GM23338 (cell line): Measurements from ENCODE around the gene POU3F1. TPM values are rescaled to one million over a fixed set of nuclear protein-coding genes. Genes with fewer than 3 reads are reported as not detected.
A peak's percentile ranks its signal among the peaks of the same experiment; 100 is the strongest.

Source experiments
- ATAC-seq: fragments of 200-7000 bp; cut with Tn5 transposase; 3 replicates; pipeline ENCODE4 v1.9.1; 2020
- DNase-seq: peaks from one replicate; pipeline ENCODE4 v3.0.0-alpha.2; 2015; ENCODE audit warnings: low spot score
- H2AFZ ChIP-seq: fragments of 200-600 bp; sonication (generic); 2 replicates; pipeline ENCODE4 v1.8.0; 2016; ENCODE audit warnings: antibody characterized with exemption, mild to moderate bottlenecking, moderate library complexity
- H3F3A ChIP-seq: fragments of 200-600 bp; sonication (generic); replicated peaks from 2 replicates; pipeline ENCODE4 v1.8.0; 2017; ENCODE audit warnings: antibody characterized with exemption, mixed run types, low read depth
- H3K27ac ChIP-seq: fragments of 200-600 bp; sonication (generic); 2 replicates; pipeline ENCODE4 v1.6.1; 2016; ENCODE audit warnings: low read depth
- H3K27me3 ChIP-seq: fragments of 200-600 bp; sonication (generic); 2 replicates; pipeline ENCODE4 v1.8.0; 2016; ENCODE audit warnings: mild to moderate bottlenecking, mixed run types, moderate library complexity; ENCODE audit not compliant: insufficient read depth
- H3K36me3 ChIP-seq: fragments of 200-600 bp; sonication (generic); 2 replicates; pipeline ENCODE4 v1.8.0; 2016; ENCODE audit warnings: mild to moderate bottlenecking; ENCODE audit not compliant: insufficient read depth
- H3K4me1 ChIP-seq: fragments of 200-600 bp; sonication (generic); 2 replicates; pipeline ENCODE4 v1.8.0; 2016; ENCODE audit warnings: mild to moderate bottlenecking, moderate library complexity; ENCODE audit not compliant: insufficient read depth
- H3K4me2 ChIP-seq: fragments of 200-600 bp; sonication (generic); 2 replicates; pipeline ENCODE4 v1.7.1; 2017; ENCODE audit warnings: mixed run types
- H3K4me3 ChIP-seq: fragments of 200-600 bp; sonication (generic); 2 replicates; pipeline ENCODE4 v1.6.1; 2016; ENCODE audit warnings: mixed run types
- H3K79me2 ChIP-seq: fragments of 200-600 bp; sonication (generic); replicated peaks from 2 replicates; pipeline ENCODE4 v1.8.0; 2017; ENCODE audit warnings: mild to moderate bottlenecking; ENCODE audit not compliant: insufficient read depth
- H3K9me2 ChIP-seq: fragments of 200-600 bp; sonication (generic); 2 replicates; pipeline ENCODE4 v1.8.0; 2017; ENCODE audit not compliant: insufficient read depth
- H4K20me1 ChIP-seq: fragments of 200-600 bp; sonication (generic); replicated peaks from 2 replicates; pipeline ENCODE4 v1.8.0; 2017; ENCODE audit warnings: mild to moderate bottlenecking; ENCODE audit not compliant: insufficient read depth
- H3K27ac Mint-ChIP-seq: 2 replicates; pipeline ENCODE4 v1.8.0; 2020; ENCODE audit warnings: inconsistent platforms, mild to moderate bottlenecking, moderate library complexity, mixed read lengths
- H3K27me3 Mint-ChIP-seq: 3 replicates; pipeline ENCODE4 v1.8.0; 2022; ENCODE audit warnings: low read depth, mild to moderate bottlenecking, moderate library complexity, mixed read lengths, inconsistent platforms; ENCODE audit not compliant: insufficient read depth, poor library complexity
- H3K36me3 Mint-ChIP-seq: 3 replicates; pipeline ENCODE4 v1.8.0; 2021; ENCODE audit warnings: low read depth, mild to moderate bottlenecking, inconsistent platforms, moderate library complexity, mixed read lengths
- H3K4me1 Mint-ChIP-seq: 3 replicates; pipeline ENCODE4 v1.8.0; 2020; ENCODE audit warnings: mild to moderate bottlenecking, inconsistent platforms, mixed read lengths
- H3K4me3 Mint-ChIP-seq: 3 replicates; pipeline ENCODE4 v1.8.0; 2021; ENCODE audit warnings: moderate library complexity, mild to moderate bottlenecking, inconsistent platforms, mixed read lengths
- H3K9me3 Mint-ChIP-seq: 3 replicates; pipeline ENCODE4 v1.8.0; 2020; ENCODE audit warnings: moderate library complexity, mild to moderate bottlenecking, inconsistent platforms, mixed read lengths
- CTCF ChIP-seq, 2 experiments: fragments of 200-600 bp in 1 of 2; sonication (generic) in 1 of 2; conservative IDR thresholded peaks; 2 replicates each; pipeline versions ENCODE4 v1.5.1 to v1.6.1; 2016 to 2017; ENCODE audit warnings: antibody characterized with exemption in 2 of 2, low read depth in 2 of 2, mild to moderate bottlenecking in 2 of 2, moderate library complexity in 1 of 2
- EZH2 ChIP-seq: fragments of 200-600 bp; sonication (generic); IDR thresholded peaks from one replicate; pipeline ENCODE4 v1.8.0; 2017; ENCODE audit warnings: antibody characterized with exemption, mild to moderate bottlenecking, low read depth; ENCODE audit not compliant: unreplicated experiment
- JUNB ChIP-seq: IDR thresholded peaks from one replicate; pipeline ENCODE4 v1.6.1; 2016; ENCODE audit warnings: antibody characterized with exemption; ENCODE audit not compliant: unreplicated experiment
- NANOG ChIP-seq: IDR thresholded peaks from 2 replicates; pipeline ENCODE4 v1.6.1; 2016; ENCODE audit warnings: antibody characterized with exemption, borderline replicate concordance
- POLR2AphosphoS5 ChIP-seq: IDR thresholded peaks from 2 replicates; pipeline ENCODE4 v1.6.1; 2016; ENCODE audit warnings: antibody characterized with exemption, low read depth
- STAT1 ChIP-seq: IDR thresholded peaks from one replicate; pipeline ENCODE4 v1.6.1; 2016; ENCODE audit warnings: antibody characterized with exemption; ENCODE audit not compliant: unreplicated experiment
- polyA plus RNA-seq: library from polyadenylated mRNA; unstranded; fragments of >200 nt; fragmentation: Nextera tagmentation; extraction: Ambion mirVana; gene quantifications from 2 replicates; pipeline ENCODE4 v1.2.1, GENCODE V29; 2016
- total RNA-seq: library from RNA; depleted of rRNA; stranded (reverse); fragments of >200 nt; shearing (Covaris generic); gene quantifications from 2 replicates; pipeline ENCODE4 v1.2.3, GENCODE V29; 2014
- TF ChIP-seq, protein P1 (sequence below): IDR thresholded peaks from one replicate; pipeline ENCODE4 v1.6.1; 2018; ENCODE audit warnings: antibody characterized with exemption; ENCODE audit not compliant: unreplicated experiment
- TF ChIP-seq, protein P2 (sequence below): fragments of 250-450 bp; sonication (Bioruptor Pico); IDR thresholded peaks from 2 replicates; pipeline ENCODE4 v1.5.0; 2020; ENCODE audit warnings: mild to moderate bottlenecking, moderate library complexity

Gene POU3F1
- total and polyA plus RNA-seq, 2 experiments from 2014 or later, result 3.6 to 11.5 TPM

GRCh38 chr1:38074302-38074677, 27.7 kb upstream of the POU3F1 start:
- Histone ChIP-seq H3K27ac (no peak overlapping the region), H3K9me2 (no peaks in the 10 kb centered on the region), H3F3A (0 out of 2 replicates have a peak, but pooled peaks cover 8% of the 10 kb centered on the region), H3K27me3 (no peaks in the 10 kb centered on the region), H3K4me2 (peak overlapping the region; percentile 48; the same call in 1 of the 2 replicates), H3K4me3 (no peak overlapping the region), H3K36me3 (no peaks in the 10 kb centered on the region), H2AFZ (peak overlapping the region; percentile 72; the same call in 1 of the 2 replicates), H3K4me1 (peaks cover 27% of the 10 kb centered on the region), H4K20me1 (no peaks in the 10 kb centered on the region; the same call in 1 of the 2 replicates), H3K79me2 (no peaks in the 10 kb centered on the region)
- Mint-ChIP-seq H3K36me3 (peaks cover 2% of the 10 kb centered on the region; the same call in 1 of the 3 replicates), H3K4me1 (peaks cover 42% of the 10 kb centered on the region), H3K4me3 (no peak overlapping the region), H3K27me3 (peaks cover 3% of the 10 kb centered on the region), H3K9me3 (no peaks in the 10 kb centered on the region), H3K27ac (no peak overlapping the region)
- TF ChIP-seq CTCF (conservative IDR thresholded peaks at IDR 0.05; ENCODE audit: low read depth in 2 of 2) (no peak), POLR2AphosphoS5 (no peak), STAT1 (no peak)
- ATAC-seq, result no peak
- no peak for DNase-seq

- no peaks in the 10 kb centered on the region for H3K36me3 Mint-ChIP-seq
- H3K9me2 ChIP-seq, result no peaks in the 10 kb centered on the region
- H2AFZ ChIP-seq, result peak overlapping the region; percentile 72; the same call in 1 of the 2 replicates
- no peaks in the 10 kb centered on the region; the same call in 1 of the 2 replicates for H4K20me1 ChIP-seq
- 0 out of 2 replicates have a peak, but pooled peaks cover 8% of the 10 kb centered on the region for H3F3A ChIP-seq
- peaks cover 3% of the 10 kb centered on the region for H3K27me3 Mint-ChIP-seq
- H3K27ac Mint-ChIP-seq, result peak overlapping the region; percentile 76
- H3K27ac ChIP-seq, result no peak overlapping the region
- no peaks in the 10 kb centered on the region for H3K36me3 ChIP-seq
- H3K9me3 Mint-ChIP-seq, result no peaks in the 10 kb centered on the region
- DNase-seq (peak; percentile 56), ATAC-seq (peak; percentile 16)
- no peak overlapping the region for H3K4me3 ChIP-seq
- H3K79me2 ChIP-seq, result no peaks in the 10 kb centered on the region
- peaks cover 27% of the 10 kb centered on the region for H3K4me1 ChIP-seq
- peaks cover 42% of the 10 kb centered on the region for H3K4me1 Mint-ChIP-seq
- H3K4me3 Mint-ChIP-seq, result no peak overlapping the region; the same call in 2 of the 3 replicates
- no peaks in the 10 kb centered on the region for H3K27me3 ChIP-seq
- H3K4me2 ChIP-seq, result peak overlapping the region; percentile 48; the same call in 1 of the 2 replicates
- no peak for TF ChIP-seq JUNB
- no peak for TF ChIP-seq NANOG
- TF ChIP-seq, protein P1, sequence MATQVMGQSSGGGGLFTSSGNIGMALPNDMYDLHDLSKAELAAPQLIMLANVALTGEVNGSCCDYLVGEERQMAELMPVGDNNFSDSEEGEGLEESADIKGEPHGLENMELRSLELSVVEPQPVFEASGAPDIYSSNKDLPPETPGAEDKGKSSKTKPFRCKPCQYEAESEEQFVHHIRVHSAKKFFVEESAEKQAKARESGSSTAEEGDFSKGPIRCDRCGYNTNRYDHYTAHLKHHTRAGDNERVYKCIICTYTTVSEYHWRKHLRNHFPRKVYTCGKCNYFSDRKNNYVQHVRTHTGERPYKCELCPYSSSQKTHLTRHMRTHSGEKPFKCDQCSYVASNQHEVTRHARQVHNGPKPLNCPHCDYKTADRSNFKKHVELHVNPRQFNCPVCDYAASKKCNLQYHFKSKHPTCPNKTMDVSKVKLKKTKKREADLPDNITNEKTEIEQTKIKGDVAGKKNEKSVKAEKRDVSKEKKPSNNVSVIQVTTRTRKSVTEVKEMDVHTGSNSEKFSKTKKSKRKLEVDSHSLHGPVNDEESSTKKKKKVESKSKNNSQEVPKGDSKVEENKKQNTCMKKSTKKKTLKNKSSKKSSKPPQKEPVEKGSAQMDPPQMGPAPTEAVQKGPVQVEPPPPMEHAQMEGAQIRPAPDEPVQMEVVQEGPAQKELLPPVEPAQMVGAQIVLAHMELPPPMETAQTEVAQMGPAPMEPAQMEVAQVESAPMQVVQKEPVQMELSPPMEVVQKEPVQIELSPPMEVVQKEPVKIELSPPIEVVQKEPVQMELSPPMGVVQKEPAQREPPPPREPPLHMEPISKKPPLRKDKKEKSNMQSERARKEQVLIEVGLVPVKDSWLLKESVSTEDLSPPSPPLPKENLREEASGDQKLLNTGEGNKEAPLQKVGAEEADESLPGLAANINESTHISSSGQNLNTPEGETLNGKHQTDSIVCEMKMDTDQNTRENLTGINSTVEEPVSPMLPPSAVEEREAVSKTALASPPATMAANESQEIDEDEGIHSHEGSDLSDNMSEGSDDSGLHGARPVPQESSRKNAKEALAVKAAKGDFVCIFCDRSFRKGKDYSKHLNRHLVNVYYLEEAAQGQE, result no peak
- no peak for TF ChIP-seq POLR2AphosphoS5
- TF ChIP-seq, protein P2, sequence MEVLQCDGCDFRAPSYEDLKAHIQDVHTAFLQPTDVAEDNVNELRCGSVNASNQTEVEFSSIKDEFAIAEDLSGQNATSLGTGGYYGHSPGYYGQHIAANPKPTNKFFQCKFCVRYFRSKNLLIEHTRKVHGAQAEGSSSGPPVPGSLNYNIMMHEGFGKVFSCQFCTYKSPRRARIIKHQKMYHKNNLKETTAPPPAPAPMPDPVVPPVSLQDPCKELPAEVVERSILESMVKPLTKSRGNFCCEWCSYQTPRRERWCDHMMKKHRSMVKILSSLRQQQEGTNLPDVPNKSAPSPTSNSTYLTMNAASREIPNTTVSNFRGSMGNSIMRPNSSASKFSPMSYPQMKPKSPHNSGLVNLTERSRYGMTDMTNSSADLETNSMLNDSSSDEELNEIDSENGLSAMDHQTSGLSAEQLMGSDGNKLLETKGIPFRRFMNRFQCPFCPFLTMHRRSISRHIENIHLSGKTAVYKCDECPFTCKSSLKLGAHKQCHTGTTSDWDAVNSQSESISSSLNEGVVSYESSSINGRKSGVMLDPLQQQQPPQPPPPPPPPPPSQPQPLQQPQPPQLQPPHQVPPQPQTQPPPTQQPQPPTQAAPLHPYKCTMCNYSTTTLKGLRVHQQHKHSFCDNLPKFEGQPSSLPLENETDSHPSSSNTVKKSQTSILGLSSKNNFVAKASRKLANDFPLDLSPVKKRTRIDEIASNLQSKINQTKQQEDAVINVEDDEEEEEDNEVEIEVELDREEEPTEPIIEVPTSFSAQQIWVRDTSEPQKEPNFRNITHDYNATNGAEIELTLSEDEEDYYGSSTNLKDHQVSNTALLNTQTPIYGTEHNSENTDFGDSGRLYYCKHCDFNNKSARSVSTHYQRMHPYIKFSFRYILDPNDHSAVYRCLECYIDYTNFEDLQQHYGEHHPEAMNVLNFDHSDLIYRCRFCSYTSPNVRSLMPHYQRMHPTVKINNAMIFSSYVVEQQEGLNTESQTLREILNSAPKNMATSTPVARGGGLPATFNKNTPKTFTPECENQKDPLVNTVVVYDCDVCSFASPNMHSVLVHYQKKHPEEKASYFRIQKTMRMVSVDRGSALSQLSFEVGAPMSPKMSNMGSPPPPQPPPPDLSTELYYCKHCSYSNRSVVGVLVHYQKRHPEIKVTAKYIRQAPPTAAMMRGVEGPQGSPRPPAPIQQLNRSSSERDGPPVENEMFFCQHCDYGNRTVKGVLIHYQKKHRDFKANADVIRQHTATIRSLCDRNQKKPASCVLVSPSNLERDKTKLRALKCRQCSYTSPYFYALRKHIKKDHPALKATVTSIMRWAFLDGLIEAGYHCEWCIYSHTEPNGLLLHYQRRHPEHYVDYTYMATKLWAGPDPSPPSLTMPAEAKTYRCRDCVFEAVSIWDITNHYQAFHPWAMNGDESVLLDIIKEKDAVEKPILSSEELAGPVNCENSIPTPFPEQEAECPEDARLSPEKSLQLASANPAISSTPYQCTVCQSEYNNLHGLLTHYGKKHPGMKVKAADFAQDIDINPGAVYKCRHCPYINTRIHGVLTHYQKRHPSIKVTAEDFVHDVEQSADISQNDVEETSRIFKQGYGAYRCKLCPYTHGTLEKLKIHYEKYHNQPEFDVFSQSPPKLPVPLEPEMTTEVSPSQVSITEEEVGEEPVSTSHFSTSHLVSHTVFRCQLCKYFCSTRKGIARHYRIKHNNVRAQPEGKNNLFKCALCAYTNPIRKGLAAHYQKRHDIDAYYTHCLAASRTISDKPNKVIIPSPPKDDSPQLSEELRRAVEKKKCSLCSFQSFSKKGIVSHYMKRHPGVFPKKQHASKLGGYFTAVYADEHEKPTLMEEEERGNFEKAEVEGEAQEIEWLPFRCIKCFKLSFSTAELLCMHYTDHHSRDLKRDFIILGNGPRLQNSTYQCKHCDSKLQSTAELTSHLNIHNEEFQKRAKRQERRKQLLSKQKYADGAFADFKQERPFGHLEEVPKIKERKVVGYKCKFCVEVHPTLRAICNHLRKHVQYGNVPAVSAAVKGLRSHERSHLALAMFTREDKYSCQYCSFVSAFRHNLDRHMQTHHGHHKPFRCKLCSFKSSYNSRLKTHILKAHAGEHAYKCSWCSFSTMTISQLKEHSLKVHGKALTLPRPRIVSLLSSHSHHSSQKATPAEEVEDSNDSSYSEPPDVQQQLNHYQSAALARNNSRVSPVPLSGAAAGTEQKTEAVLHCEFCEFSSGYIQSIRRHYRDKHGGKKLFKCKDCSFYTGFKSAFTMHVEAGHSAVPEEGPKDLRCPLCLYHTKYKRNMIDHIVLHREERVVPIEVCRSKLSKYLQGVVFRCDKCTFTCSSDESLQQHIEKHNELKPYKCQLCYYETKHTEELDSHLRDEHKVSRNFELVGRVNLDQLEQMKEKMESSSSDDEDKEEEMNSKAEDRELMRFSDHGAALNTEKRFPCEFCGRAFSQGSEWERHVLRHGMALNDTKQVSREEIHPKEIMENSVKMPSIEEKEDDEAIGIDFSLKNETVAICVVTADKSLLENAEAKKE (CRISPR knock-in tag), result no peak
- TF ChIP-seq STAT1, result no peak
- no peak for TF ChIP-seq EZH2
Observed at GRCh38 chr1:38073534-38074301, 27.1 kb upstream of the POU3F1 start.
